GM19452 (cell line): ENCODE data around the gene RPL36AL.
"Not testable (repeated sequence)": the region's sequence is repeated elsewhere in the genome, so short reads cannot be mapped to it uniquely, and the experiment has no call there.

Source experiments
- ATAC-seq: cut with Tn5 transposase; IDR thresholded peaks from one replicate; pipeline ENCODE4 v1.9.1; 2021; ENCODE audit not compliant: unreplicated experiment

The RPL36AL gene

GRCh38 chr14:49620182-49621113 lies at the start of gene RPL36AL, which contains the start of gene MGAT2:
RPL36AL (minus strand) TSS chr14:49620626; CDS start chr14:49619104, 1,522 bp downstream.
MGAT2 (plus strand) TSS chr14:49620799; CDS start chr14:49621269, 470 bp downstream.
- peak; percentile 93 for ATAC-seq

- ATAC-seq, result no peak
These were observed 39.4 kb upstream of the RPL36AL start for GRCh38 chr14:49659526-49660455.

DNA sequence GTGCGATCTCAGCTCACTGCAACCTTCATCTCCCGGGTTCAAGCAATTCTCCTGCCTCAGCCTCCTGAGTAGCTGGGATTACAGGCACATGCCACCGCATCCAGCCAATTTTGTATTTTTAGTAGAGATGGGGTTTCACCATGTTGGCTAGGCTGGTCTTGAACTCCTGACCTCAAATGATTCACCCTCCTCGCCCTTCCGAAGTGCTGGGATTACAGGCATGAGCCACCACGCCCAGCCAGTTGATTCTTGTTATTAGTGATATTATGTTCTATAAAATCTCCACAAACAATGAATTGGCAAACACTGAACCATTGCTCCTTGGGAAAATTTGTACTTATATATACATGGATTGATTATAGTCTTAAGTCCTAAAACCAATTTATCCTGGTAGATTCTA lies 37.1 kb upstream of the RPL36AL start:
- ATAC-seq, result not testable (repeated sequence)

- no peak for ATAC-seq
These were observed 34.1 kb upstream of the RPL36AL start for GRCh38 chr14:49654511-49654910.

- no peak for ATAC-seq
These were observed 33.1 kb upstream of the RPL36AL start for GRCh38 chr14:49653508-49653907.

DNA sequence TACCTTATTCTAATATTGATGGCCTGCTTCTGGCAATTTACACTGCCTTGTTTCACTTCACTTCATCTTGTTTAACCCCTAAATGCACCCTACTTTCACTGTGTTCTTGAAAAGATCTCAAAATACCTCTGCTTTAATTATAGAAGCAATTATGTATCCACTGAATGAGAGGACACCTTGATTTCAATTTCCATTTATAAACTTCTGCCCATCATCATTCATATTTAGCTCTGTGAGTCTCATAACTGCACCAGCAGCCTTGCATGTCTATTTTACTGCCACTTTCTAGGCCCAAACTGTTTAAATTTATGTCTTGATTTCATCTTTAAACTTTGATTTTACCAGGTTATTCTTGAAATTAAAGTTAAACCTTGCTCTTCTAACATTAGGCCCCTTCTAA lies 21.7 kb upstream of the RPL36AL start:
- ATAC-seq, result no peak

DNA sequence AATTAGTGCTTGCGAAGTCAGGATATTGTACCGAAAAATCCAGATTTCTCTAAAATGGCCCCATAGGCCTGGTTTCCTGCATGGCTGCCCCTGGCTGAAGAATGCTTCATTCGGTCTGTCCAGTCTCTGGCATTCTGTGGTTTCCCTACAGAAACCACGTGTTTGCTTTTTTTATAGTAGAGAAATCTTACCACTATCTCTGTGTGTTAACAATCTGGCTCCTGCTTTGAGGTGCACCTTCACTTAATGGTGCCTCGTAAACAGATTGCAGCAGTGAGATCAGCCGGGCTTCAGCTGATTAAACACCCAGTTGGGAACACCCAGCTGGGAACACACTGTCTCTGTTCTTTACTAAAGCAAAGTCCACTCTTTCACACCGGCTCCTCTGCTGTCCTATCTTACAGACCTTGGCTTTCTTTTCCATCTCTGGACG lies 21.3 kb upstream of the RPL36AL start:
- ATAC-seq, result no peak

DNA sequence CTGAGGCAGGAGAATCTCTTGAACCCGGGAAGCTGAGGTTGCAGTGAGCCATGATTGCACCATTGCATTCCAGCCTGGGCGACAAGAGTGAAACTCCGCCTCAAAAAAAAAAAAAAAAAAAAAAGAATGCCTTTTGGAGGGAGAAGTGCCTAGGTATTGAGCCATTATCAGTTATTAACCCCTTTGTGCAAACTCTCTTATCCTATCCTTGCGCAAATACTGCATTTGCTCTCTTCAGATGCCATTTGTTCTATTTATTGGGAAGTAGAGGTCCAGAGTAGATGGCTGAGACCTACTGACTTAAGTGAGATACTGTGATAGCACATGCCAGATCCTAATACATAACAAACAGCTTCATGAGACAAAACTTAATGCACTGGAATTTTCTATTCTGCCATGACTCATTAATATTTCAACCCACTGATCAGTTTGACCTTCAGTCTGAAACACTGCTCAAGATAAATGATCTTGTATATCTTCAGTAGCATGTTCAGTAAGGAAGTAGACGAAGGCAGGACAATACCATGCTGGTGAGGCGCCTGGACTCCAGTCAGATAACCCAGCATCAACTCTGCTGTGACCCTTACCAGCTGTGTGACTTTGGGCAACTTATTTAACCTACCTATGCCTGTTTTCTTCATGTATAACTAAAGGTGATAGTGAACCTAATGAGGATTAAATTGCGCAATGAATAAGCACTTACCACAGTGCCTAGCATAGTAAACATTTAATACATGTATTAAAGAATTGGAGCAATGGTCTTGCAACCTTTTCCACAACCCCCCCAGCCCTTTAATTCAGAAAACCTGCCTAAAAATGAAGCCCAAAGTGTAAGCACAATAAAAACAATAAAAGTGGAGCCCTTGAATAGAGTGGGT lies 20.4 kb upstream of the RPL36AL start:
- no peak for ATAC-seq

- no peak for ATAC-seq
These were observed 17.2 kb upstream of the RPL36AL start for GRCh38 chr14:49637534-49638078.

- no peak for ATAC-seq
These were observed 16.4 kb upstream of the RPL36AL start for GRCh38 chr14:49636866-49637265.

- peak; percentile 27 for ATAC-seq
These were observed 14.3 kb upstream of the RPL36AL start, which contains the start of gene DNAAF2 for GRCh38 chr14:49634547-49635334. DNAAF2 (minus strand) TSS chr14:49635244; CDS start chr14:49635149, 95 bp downstream.

DNA sequence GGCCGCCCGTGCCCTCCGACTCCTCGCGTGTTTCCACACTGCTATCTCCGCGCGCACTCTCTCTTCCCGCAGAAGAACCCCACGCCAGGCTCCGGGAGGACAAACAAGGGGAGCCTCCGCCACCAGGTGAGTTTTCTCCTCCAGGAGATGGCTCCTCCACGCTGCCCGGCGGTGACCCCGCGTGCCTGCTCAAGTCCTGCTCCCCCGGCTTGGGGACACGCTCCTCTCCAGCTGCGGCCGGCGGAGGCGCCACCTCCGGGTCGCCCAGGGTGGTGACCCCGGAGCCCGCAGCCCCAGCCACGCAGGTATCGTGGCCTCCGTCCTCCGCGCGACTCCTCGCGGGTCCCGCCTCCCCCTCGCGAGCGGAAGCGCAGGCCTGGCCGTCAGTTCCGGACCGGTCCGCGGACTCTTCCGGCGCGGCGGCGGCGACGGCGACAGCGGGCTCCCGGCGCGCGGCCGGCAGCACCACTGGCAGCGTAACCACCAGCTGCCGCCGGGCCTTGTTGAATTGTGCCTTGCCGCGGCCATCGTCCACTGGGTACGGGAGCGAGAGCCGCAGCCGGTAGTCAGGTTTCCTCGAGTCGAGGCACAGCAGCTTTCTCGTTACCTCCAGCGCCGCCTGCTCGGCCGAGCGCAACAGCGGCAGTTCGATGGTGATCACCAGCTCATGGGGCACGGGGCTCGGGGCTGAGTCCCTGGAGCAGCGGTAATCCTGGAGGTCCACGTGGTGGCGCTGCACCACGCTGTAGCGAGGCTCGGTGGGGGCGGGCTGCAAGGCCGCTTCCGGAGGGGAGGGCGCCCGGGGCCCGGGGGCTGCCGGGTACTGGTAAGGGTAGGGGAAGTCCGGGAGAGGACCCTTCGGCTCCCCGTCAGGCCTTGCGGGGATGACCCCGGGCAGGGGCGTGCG lies 13.5 kb upstream of the RPL36AL start:
- ATAC-seq, result peak; percentile 79

DNA sequence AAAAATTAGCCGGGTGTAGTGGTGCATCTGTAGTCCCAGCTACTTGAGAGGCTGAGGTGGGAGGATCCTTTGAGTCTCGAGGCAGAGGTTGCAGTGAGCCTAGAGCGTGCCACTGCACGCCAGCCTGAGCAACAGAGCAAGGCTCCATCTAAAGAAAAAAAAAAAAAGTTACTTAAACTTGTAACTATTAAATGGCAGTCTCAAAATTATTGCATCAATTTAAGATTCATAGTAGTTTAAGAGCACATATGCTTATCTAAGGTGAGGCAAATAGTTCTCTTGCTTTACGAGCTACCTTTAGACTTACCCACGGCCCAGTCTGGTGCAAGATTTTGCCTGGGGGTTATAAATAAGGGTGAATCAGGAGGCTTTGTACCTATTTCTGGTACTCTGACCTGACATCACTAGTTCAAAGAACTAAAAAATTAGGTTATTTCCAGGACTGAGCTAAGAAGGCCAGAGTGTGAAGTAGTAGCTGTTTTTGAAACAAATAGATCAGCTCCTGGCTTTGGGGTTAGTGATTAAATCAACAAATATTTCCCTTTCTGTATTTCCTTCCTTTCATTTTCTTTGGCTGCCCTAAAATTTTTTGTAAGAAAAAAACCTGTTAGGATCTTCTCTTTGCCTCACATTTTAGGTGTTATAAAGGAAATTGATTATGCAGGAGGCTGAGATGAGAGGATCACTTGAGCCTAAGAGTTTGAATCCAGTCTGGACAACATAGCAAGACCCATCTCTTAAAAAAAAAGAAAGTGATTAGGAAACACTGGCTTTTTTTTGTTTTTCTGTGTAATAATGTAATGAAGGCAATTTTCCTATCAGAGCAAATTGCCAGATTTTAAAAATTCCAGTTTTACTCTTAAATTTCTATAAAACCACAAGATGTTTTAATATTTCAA lies 3.8 kb upstream of the RPL36AL start:
- no peak for ATAC-seq

DNA sequence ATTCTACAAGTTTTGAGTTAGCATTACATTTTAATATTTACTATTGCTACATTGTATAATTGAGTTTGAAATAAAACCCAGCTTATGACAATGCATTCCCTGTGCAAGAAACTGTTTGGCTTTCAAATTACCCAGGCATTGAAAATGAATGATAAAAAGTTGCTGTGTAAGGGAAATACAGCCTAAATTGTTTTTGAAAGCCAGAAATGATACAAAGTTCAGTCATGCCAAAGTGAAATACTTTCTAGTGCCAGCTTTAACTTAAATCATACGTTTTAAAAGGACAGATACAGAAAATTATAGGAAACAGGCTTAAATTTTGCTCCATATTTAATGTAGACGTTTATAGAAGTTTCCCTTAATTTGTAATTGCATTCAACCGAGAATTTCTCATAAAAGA lies 3.0 kb upstream of the RPL36AL start:
- no peak for ATAC-seq

GRCh38 chr14:49622022-49622607 lies 1.7 kb upstream of the RPL36AL start:
- no peak for ATAC-seq

- ATAC-seq, result peak; percentile 26
These were observed 872 bp upstream of the RPL36AL start for GRCh38 chr14:49621114-49621881.
